ENCODE measurements around the gene PPTC7. TPM values are rescaled to one million over a fixed set of nuclear protein-coding genes. Genes with fewer than 3 reads are reported as not detected.
A peak's percentile ranks its signal among the peaks of the same experiment; 100 is the strongest.
"Not testable (repeated sequence)": the region's sequence is repeated elsewhere in the genome, so short reads cannot be mapped to it uniquely, and the experiment has no call there.

PPTC7 gene
- polyA plus RNA-seq, 3 donors: 21.2 to 23.2 (median 22.1) TPM

DNA sequence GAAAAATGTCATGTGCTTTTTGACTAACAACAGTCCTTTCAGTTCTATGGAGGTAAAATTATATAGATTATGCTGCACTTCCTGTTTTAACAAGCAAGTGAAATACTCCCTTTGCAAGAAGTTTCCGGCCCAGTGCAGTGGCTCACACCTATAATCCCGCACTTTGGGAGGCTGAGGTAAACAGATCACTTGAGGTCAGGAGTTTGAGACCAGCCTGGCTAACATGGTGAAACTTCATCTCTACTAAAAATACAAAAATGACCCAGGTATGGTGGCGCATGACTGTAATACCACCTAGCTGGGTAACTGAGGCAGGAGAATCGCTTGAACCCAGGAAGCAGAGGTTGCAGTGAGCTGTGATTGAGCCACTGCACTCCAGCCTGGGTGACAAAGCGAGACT is 20.7 kb downstream of the PPTC7 start:
- not testable (repeated sequence) for DNase-seq (ENCODE audit: low read depth in 3 of 3, low spot score in 2 of 3)

DNA sequence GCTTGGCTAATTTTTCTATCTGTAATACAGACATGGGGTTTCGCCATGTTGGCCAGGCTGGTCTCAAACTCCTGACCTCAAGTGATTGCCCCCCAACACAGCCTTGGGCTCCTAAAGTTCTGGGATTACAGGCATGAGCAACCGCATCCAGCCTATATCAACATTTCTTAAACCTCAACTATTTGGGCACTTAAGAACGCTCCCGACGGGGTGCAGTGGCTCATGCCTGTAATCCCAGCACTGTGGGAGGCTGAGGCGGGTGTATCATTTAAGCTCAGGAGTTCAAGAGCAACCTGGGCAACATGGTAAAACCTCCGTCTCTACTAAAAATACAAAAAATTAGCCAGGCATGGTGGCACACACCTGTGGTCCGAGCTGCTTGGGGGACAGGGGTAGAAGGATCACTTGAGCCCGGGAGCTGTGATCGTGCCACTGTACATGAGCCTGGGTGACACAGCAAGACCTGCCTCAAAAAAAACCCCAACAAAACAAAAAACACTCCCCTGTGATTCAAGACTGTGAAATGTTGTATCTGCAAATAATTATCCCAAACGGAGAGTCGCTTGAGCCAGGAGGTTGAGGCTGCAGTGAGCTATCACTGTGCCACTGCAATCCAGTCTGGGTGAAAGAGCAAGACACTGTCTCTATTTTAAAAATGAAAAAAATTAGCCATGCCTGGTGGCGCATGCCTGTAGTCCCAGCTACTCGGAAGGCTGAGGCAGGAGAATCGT is 21.5 kb downstream of the PPTC7 start:
- DNase-seq (ENCODE audit: low read depth in 3 of 3, low spot score in 2 of 3): no peak

DNA sequence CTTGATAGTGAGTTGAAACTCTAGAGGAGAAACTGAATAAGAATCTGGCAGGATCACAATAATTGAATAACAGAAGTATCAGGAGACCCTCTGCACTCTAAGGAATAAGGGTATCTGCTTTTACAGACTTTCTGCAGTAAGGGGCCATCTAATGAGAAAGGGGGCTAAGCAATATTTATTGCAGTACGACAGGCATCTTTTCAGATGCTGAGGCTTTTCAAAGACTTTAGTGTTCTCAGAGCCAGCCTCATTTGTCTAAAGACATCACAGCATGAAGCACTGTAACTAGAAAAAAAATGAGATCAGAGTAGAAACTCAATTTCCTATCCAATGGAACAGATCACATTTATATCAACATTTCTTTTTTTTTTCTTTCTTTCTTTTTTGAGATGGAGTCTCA is 22.2 kb downstream of the PPTC7 start:
- DNase-seq (ENCODE audit: low read depth in 3 of 3, low spot score in 2 of 3): no peak

DNA sequence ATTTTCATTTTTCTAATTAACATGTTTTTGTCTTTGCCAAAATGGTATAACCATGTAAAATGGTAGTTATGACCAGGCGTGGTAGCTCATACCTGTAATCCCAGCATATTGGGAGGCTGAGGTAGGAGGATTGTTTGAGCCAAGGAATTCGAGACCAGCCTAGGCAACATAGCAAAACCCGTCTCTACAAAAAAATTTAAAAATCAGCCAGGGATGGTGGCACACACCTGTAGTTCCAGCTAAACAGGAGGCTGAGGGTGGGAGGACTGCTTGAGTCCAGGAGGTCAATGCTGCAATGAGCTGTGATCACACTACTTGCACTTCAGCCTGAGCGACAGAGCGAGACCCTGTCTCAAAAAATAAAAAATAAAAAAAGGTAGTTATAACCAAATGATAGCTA is 23.1 kb downstream of the PPTC7 start:
- no peak for DNase-seq (ENCODE audit: low read depth in 3 of 3, low spot score in 2 of 3)

DNA sequence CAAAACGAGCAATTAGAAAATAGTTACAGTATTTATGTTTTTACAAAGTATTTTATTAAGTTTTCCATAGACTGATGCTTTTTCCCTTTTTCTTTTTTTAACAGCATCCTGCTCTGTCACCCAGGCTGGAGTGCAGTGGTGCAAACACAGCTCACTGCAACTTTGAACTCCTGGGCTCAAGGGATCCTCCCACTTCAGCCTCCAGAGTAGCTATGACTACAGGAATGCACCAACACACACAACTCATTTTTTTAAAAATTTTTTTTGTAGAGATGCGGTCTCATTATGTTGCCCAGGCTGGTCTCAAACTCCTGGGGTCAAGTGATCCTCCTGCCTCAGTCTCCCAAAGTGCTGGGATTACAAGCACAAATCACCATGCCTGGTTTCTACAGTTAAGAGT is 24.2 kb downstream of the PPTC7 start:
- not testable (repeated sequence) for DNase-seq (ENCODE audit: low read depth in 3 of 3, low spot score in 2 of 3)

DNA sequence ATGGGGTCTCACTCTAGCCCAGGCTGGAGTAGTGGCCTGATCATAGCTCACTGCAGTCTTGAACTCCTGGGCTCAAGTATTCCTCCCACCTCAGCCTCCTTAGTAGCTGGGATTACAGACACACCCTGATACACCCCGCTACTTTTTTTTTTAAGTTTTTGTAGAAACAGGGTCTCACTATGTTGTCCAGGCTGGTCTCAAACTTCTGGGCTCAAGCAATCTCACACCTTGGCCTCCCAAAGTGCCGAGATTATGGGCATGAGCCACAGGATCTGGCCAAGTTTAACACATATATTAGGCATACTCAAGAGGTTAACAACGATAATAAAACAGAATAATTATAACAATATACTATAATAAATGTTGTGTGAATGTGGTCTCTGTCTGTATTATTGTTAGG is 25.8 kb downstream of the PPTC7 start:
- DNase-seq (ENCODE audit: low read depth in 3 of 3, low spot score in 2 of 3): no peak

DNA sequence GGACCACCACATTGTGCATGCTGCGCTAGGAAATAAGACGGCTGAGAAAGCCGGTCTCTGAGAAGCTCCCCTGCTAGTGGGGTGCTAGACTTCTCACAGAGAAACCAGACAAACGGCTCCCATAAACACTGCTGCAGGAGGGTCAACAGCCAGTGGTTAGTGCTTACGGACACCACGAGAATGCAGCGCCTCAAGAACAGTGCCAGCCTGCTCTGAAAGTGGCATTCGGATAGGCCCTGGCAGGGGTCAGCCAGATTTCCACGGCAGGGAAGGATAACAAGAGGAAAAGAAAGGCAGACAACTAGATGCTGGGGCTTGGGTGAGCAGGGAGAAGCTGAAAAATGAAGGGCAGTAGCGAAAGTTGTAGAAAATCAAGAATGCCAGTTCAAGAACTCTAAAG is 26.4 kb downstream of the PPTC7 start:
- DNase-seq (ENCODE audit: low read depth in 3 of 3, low spot score in 2 of 3): no peak

DNA sequence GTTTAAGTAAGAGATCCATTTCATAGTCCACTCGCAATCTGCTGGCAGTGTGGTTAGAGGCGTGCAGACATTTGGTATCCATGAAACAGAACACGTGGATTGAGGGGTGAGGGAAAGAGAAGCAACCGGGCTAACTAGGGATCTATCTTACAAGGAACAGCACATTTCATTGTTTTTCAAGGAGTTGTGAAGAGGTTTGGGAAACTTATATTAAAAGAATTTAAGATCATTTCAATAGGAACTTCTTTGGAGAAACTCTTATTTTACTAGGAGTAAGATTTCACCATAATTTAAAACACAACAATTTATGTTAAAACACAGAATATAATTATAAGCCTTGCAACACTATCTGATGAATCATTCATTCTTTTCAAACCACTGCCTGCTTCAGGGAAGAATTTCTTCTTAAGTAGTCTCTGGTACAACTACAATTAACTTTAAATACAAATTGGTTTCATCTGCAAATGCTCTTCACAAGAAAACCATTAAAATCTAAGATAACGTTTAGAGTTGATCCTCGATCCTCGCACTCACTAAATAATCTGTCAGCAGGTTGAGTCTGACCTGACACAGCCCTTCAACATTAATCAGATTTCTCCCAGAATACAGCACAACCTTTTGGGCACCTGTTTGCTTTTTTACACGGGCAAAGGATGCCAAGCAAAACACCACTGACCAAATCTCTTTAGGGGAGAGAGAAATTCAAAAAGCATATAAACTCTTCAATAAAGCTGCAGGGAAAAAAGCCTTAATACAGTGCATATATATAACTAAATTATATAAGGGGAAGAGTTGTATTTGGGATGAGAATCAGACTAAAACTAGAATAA is 27.3 kb downstream of the PPTC7 start:
- DNase-seq (ENCODE audit: low read depth in 3 of 3, low spot score in 2 of 3): no peak

DNA sequence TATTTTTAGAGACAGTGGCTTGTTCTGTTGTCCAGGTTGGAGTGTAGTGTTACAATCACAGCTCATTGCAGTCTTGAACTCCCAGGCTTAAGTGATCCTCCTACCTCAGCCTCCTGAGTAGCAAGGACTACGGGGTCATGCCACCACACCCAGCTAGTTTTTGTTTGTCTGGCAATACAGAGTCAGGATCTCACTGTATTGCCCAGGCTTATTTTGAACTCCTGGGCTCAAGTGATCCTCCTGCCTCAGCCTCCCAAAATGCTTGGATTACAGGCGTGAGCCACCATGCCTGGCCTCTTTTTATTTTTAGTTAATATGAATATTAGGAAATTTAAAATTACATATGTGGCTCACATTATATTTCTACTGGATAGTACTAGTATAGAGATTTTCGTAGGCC is 28.9 kb downstream of the PPTC7 start:
- no peak for DNase-seq (ENCODE audit: low read depth in 3 of 3, low spot score in 2 of 3)

DNA sequence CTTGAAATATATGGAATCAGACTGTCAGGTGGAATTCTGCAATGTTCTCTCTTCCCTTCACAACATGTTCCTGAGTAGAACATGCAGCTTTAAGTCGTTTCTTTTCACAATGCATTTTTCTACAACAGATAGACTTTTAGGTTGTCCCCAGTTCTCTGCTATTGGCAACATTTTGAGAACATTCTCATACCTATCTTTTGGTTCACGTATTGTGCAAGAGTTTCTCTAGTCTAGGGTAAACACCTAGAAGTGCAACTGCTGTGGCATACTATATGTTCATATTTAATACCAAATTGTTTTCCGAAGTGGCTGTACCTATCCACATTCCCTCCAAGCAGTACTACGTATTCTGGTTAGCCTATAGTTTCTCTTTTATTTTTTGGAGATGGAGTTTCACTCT is 32.1 kb downstream of the PPTC7 start:
- no peak for DNase-seq (ENCODE audit: low read depth in 3 of 3, low spot score in 2 of 3)

DNA sequence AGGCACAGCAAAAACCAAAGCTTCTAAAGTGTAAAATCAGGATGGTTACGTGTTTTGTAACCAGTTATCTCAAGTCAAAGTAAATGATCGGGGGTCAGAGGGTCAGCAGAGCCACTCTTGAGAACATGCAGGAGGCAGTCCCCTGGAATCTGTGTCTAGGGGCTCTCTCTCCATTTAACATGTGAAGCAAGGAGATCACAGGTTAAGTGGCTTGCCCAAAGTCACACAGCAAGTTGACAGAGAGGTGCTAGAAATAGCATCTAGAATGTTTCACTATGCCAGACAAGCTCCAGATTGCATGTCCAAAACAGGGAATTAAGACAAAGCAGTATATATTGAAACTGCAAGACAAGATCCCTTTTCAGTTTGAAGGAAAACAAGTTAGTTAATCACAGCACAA is 33.4 kb downstream of the PPTC7 start:
- DNase-seq (ENCODE audit: low read depth in 3 of 3, low spot score in 2 of 3): no peak

DNA sequence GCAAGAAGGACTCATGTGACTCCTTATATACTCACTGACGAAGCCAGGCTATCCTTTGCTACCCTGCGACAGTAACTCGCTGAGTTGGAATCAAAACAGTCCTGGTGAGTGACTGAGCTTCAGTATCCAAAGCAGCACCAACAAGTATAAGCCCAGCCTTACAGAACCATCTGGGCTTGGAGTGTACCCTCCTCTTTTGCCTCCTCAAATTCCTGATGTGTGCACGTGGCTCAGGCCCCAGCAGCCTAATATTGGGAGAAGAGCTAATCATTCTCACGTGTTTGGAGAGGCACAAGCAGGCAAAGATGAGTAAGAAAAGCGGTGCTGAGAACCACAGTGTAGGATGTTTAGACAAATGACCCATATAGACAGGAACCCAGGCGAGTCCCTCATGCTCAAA is 34.4 kb downstream of the PPTC7 start:
- no peak for DNase-seq (ENCODE audit: low read depth in 3 of 3, low spot score in 2 of 3)

DNA sequence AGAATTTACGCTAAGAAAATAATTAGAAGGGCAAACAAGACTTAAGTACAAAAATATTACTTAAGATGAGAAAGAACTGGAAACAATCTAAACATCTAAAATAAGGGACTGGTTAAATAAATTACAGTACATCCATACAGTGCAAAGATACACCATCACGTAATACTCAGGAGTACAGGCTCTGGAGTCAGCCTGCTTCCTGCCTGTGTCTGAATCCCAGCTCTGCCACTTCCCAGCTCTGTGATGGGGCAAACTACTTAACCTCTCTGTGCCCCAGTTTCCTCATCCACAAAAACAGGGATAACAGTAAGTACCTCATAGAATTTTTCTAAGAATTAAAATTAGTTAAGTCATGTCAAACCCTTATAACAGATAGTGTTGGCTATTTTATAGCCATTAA is 36.0 kb downstream of the PPTC7 start:
- DNase-seq (ENCODE audit: low read depth in 3 of 3, low spot score in 2 of 3): no peak

DNA sequence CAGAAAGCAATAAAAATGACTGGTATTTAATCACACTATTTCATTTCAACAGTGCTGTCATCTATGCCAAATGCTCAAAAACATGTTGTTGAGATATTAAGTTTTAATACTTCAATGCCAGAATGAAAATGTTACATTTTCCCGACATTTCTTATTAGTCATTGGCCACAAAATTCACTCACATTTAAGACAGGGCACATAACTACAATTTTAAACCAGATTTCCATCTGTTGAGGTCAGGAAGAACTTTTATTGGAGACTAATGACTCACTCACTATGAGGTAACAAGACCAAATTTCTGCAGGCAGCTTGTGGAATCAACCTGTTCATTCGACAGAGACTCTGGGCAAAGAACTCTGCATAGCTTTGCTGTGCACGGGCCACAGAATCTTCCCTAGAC is 36.8 kb downstream of the PPTC7 start:
- no peak for DNase-seq (ENCODE audit: low read depth in 3 of 3, low spot score in 2 of 3)

DNA sequence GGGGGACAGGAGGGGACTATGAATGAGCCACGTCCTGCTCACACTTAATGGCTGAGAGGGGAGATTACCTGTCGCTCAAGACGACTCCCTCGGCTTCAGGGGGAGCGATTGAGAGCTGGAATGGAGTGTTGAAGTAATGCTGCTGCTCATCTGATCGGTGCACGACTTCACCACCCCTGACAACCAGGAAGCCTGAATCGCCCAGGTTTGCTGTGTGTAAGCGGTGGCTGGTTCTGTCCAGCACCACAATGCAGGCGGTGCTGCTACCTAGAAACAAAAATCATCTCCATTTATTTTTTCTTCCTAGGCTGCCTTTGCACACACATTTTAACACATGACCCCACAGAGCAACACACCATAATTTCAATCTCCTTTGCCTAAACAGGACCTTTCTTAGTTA is 37.3 kb downstream of the PPTC7 start:
- no peak for DNase-seq (ENCODE audit: low read depth in 3 of 3, low spot score in 2 of 3)

DNA sequence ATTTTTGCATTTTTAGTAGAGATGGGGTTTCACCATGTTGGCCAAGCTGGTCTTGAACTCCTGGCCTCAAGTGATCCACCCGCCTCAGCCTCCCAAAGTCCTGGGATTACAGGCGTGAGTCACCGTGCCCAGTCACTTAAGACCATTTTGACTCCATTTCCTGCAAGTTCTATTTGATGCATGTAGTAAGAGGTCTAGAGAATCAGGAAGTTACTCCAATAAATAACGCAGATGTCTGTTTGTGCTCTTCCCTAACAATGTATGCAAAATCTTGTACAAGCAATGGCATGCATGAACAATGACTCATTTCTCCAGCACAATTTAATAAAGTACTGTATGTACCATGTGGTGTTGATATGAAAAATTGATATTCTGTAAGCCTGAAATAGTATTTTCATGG is 37.9 kb downstream of the PPTC7 start:
- not testable (repeated sequence) for DNase-seq (ENCODE audit: low read depth in 3 of 3, low spot score in 2 of 3)

DNA sequence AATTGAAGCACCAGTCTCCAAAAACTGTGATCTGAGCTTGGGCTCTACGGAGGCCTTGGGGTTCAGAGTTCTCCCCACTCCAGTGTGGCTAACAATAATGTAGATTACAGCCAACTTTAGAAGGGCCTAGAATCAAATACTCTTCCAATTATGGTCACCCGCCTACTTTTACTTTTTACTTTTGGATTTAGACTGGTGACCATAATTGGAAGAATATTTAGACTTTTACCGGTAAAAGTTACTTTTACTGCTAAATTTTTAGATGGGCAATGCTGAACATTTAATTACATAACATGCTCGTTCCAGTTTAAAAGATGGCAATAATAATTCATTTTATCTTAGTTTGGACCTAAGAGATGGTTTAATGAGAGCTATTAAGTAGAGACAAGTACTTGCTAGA is 39.2 kb downstream of the PPTC7 start:
- no peak for DNase-seq (ENCODE audit: low read depth in 3 of 3, low spot score in 2 of 3)

DNA sequence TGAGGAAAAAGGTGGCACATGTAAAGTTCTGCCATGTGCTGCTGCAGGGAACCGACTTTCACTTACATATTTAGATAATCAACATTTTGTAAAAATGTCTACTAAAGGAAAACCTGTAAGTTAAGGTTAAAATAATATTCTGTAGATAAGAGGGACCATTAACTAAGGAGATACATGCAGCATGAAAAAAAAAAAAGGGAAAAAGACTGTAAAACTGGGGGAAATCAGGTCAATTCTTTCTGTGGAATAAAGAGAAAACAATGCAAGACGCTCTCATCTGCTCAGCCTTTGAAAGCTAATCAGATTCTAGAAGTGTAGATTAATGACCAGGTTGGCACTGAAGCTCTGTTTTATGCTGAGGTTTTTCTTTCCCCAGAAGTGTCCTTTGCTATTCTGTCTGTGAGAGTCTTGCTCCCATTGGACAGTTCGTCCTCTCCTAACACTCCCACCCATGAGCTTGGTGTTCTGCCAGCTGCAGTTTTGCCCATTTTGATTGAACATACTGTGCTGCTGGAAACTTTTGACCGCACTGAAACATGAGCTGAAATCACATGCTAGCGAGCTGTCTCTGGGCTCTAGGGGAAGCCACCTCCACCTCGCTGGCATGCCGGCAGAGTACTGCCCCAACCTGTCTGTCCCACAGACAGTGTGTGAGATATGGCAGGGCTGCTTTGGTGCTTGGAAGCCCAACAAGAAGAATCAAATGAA is 39.7 kb downstream of the PPTC7 start:
- DNase-seq (ENCODE audit: low read depth in 3 of 3, low spot score in 2 of 3): peak in 2 of 3 donors; percentile 47 to 49

DNA sequence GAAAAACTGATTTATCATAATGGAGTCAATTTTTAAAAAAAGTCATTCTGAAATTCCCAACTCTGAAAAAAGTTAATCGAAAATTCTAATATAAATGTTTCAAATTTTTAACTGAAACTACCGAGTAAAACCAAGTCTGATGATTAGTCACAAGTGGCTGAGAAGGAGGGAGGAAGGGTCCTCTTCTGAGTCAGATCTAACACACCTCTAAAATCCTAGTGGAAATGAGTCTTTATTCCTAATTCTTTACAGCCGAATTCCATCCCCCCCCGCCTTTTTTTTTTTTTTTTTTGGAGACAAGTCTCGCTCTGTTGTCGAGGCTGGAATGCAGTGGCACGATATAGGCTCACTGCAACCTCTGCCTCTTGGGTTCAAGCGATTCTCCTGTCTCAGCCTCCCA is 43.1 kb downstream of the PPTC7 start:
- DNase-seq (ENCODE audit: low read depth in 3 of 3, low spot score in 2 of 3): no peak

DNA sequence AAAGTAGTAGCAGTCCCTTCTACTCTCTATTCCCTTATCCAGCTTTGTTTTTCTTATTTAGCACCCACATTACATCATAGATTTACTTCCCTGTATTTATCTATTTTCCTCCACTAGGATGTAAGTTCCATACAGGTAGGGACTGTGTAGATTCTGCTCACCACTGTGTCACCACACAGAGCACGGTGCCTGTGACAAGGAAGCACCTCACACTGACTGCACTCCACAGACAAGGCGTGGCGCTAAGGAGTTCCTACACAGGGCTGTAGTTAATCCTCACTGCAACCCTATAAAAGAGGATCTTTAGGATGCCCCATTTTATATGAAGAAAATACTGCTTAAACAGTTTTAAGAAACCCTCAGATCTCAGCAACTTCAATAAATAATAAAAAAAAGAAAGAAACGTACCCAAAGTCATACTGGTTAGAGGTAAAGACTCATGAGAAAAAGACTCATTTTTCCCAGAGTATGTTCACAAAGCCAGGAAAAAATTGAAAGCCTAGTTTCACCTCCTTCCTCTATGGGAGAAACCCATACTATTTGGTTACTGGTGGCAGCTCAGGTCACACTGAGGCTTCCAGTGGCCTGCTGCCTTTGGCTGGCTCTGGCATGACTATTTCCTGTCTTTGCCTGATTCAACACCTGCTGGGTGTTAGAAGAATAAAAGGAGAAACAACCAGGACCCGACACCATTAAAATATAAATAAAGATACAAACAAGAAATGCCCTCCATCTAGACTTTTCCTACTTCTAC is 44.1 kb downstream of the PPTC7 start:
- no peak for DNase-seq (ENCODE audit: low read depth in 3 of 3, low spot score in 2 of 3)
